Stimulated activated CD4-positive, alpha-beta T cell treated with anti-CD3 and anti-CD28 coated beads, Interleukin-2, amount 100 ng/mL, for 48 hours (primary cell): ENCODE measurements around the gene FAM89B.
"Not testable (repeated sequence)": the region's sequence is repeated elsewhere in the genome, so short reads cannot be mapped to it uniquely, and the experiment has no call there.

ENCODE experiments used
- DNase-seq, 2 donors: peaks; one replicate each; pipeline ENCODE4 v3.0.0-alpha.2; 2020

Gene FAM89B

GRCh38 chr11:65558002-65558929 lies 14.1 kb upstream of the FAM89B start, which contains the start of gene LTBP3:
Gene LTBP3 (minus strand): TSS chr11:65558359. CDS start chr11:65557959, 400 bp downstream.
- DNase-seq, result peak in 1 of 2 donors; percentile 47

DNA sequence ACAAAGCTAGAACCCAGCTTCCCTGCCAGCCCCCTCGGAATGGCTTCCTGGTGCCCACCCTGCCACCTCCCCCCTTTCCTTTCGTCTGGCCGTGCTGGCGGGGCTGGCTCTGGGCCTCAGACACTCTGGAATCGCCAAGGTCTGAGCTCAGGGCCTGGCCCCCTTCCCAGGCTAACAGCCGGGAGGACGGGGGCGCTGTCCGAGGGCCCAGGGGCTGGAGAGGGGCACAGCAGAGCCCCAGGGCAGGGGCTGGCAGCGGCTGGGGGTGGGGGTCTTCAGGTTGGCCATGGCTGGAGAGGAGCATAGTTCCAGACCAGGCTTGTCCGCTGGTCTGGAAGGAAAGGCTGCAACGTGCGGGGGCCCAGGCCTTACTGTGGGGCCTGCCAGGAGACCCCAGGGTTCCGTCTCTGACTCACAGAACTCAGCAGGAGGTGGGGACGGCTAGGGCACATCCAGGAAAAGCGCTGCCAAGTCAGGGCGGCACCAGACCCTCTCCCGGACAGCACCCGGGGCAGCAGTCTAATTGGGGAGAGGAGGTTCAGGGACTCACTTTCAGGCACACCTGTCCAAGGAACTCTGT lies 13.3 kb upstream of the FAM89B start:
- DNase-seq, result no peak

DNA sequence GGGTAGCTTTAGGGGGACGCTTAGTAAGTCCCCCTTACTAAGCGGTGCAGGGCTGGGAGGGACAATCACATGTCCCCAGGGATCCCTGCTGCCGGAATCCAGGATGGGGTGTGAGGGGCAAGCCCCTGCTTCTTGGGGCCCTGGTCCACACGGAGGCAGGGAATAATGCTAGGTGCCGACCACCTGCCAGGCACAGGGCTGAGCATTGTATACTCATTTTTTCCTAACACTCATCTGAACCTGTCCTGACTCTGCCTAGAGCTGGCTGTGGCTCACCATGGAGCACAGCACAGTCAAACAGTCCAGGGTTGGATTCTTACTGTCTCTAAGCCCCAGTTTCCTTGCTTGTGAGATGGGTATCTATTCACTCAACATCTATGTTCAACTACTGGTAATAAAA lies 12.8 kb upstream of the FAM89B start:
- no peak for DNase-seq

GRCh38 chr11:65559951-65560537 lies 12.3 kb upstream of the FAM89B start:
- DNase-seq, result no peak

GRCh38 chr11:65560555-65561418 lies 11.6 kb upstream of the FAM89B start:
- DNase-seq, result no peak

GRCh38 chr11:65562020-65562419 lies 10.3 kb upstream of the FAM89B start:
- no peak for DNase-seq

DNA sequence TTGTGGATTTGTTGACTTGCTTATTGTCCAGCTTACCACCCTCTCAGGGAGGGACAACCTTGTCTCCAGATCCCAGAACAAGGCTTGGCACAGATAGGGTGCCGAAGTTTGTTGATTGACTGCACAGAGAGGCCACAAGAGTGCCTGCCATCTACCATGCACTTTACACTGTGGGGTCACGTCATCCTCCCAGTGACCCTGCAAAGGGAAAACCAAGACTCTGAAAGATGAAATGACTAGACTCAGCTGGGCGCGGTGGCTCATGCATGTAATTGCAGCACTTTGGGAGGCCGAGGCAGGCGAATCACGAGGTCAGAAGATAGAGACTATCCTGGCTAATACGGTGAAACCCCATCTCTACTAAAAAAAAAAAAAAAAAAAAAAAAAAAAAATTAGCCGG lies 9.6 kb upstream of the FAM89B start:
- no peak for DNase-seq

GRCh38 chr11:65563601-65564000 lies 8.7 kb upstream of the FAM89B start:
- DNase-seq, result no peak

- not testable (repeated sequence) for DNase-seq
These were observed 7.3 kb upstream of the FAM89B start for GRCh38 chr11:65564879-65565559.

- no peak for DNase-seq
These were observed 6.5 kb upstream of the FAM89B start for GRCh38 chr11:65565624-65566453.

DNA sequence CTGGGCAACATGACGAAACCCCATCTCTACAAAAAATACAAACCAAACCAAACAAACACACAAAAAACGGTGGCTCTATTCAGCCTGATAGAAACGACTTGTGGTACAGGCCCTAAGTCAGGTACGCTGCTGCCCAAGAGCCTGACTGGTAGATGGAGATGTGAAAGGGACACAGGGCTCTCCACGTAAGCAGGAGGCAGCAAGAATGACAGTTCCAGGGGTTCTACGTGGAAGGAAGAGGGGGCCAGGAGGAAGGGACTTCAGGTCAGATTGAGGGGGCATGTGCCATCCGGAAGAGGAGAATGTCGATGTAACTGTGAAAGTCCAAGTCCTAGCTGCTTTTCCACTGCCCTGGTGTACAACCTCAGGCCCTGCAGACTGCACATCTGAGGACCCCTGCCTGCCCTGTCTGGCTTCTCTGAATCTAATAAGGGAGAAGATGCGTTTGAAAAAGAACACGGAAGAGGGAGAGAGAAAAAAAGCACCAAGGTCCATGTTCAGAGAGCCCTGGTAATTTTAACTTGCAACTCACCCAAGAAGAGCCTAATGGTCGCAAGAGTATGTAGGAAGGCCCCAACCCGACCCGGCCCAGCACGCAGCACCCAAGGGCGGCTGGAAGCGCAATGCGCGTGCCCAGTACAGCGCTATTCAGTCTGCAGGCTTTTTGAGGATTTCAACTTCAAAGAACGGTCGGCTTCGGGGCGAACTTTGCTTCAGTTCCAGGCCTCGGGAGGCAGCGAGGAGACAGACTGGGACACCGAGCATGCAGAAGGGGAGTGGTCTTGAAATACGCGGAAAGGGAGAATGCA lies 3.0 kb upstream of the FAM89B start:
- DNase-seq, result no peak

- DNase-seq, result peak; percentile 96 to 98
These were observed 2.1 kb upstream of the FAM89B start, which contains the start of gene ZNRD2 for GRCh38 chr11:65569973-65570918. Gene ZNRD2 (plus strand): TSS chr11:65570477. CDS start chr11:65570492, 15 bp downstream.

- DNase-seq, result no peak
These were observed 918 bp upstream of the FAM89B start for GRCh38 chr11:65571420-65571819.

- no peak for DNase-seq
These were observed 398 bp upstream of the FAM89B start for GRCh38 chr11:65571940-65572339.

- no peak for DNase-seq
These were observed 1.2 kb downstream of the FAM89B start for GRCh38 chr11:65573391-65574079.

DNA sequence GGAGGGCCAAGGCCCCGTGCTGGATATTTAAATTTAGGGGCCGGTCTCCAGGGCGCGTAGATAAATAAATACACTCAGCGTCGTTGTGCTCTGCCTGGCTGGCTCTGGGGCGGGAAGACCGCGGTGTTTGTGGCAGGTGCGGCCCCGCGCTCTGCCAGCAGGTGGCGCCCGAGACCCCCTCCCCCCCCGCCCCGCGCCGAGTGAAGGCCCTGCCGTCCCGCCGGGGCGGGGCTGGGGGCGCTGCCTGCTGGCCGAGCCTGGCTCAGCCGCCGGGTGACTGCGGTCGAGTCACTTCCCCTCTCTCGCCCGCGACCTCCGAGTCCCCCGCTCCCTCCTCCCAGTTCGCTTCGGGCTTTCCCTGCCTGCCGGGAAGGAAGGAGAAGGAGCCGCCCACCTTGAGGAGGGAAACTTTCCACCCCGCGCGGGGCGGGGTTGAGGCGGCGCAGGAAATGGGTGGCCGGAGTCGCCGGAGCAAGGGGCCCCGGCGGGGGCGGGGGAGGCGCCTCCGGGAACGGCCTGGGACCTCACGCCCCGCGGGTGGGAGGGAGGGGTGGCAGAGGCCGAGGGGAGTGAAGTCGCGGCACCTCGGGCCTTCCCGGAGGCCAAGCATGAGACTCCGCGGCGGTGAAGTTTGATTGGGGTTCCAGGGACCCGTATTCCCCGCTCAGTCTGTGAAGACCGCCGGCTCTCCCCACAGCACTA lies 1.9 kb downstream of the FAM89B start:
- DNase-seq, result peak; percentile 85 to 86

DNA sequence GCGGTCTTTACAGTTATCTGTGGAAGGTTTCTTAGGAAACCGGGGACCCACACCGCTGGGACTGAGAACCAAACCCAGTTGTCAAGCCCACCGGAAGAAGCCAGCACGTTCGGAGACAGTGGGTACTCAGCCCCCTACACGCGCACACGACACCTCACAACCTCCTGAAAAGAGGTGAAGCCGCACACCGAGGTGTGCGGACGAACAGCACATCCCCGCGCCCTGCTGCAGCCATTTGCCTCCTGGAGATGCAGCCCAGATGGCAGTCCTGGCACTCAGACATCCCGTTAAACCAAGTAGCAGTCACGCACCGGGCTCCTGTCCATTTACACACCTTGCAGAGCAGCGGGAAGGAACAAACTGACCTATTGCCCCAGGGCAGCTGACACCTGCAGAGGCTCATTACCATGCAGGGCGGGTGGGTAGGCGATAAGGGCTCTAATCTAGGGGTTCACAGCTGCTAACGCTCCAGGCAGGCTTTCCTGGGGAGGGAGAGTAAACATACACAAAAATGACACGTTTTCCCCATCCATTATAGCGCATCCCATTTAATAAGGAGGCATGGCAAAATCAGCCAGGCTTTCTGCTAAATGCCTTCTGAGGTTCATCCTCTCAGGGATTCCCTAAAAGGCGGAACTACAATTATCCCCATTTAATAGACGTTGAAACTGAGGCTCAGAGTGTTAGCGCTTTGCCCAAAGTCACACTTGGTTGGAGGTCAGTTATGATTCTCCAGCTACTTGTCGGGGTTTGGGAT lies 2.7 kb downstream of the FAM89B start:
- DNase-seq, result no peak
